ENCODE measurements around the gene ITPK1.

The ITPK1 gene

GRCh38 chr14:92925446-92925845, 190.3 kb downstream of the ITPK1 start:
- no peak for DNase-seq (ENCODE audit: low read depth)
- TF ChIP-seq CTCF (IDR thresholded peaks at IDR 0.05; ENCODE audit: insufficient read depth, low read depth, low read length, missing control alignments): no peak

GRCh38 chr14:92924247-92924646, 191.5 kb downstream of the ITPK1 start:
- peak; percentile 49 for DNase-seq (ENCODE audit: low read depth)
- H3K4me3 ChIP-seq (ENCODE audit: low read depth, low read length): no peak overlapping the region
- TF ChIP-seq CTCF (IDR thresholded peaks at IDR 0.05; ENCODE audit: insufficient read depth, low read depth, low read length, missing control alignments): no peak

More at GRCh38 chr14:92925446-92925845, 190.3 kb downstream of the ITPK1 start:
- H3K4me3 ChIP-seq (ENCODE audit: low read depth, low read length): no peak overlapping the region

GRCh38 chr14:92923744-92924103, 192.0 kb downstream of the ITPK1 start:
- no peak overlapping the region for H3K4me3 ChIP-seq (ENCODE audit: low read depth, low read length)
- TF ChIP-seq CTCF (IDR thresholded peaks at IDR 0.05; ENCODE audit: insufficient read depth, low read depth, low read length, missing control alignments): no peak
- no peak for DNase-seq (ENCODE audit: low read depth)

GRCh38 chr14:92922883-92923743, 192.6 kb downstream of the ITPK1 start, which contains the start of gene CHGA:
Gene CHGA (plus strand): TSS chr14:92923150. CDS start chr14:92923360, 210 bp downstream.
- no peak for TF ChIP-seq CTCF (IDR thresholded peaks at IDR 0.05; ENCODE audit: insufficient read depth, low read depth, low read length, missing control alignments)
- H3K4me3 ChIP-seq (ENCODE audit: low read depth, low read length): no peak within 1 kb of the TSS
- DNase-seq (ENCODE audit: low read depth): peak; percentile 35

GRCh38 chr14:92922155-92922735, 193.5 kb downstream of the ITPK1 start:
- DNase-seq (ENCODE audit: low read depth): no peak
- H3K4me3 ChIP-seq (ENCODE audit: low read depth, low read length): no peak overlapping the region
- TF ChIP-seq CTCF (IDR thresholded peaks at IDR 0.05; ENCODE audit: insufficient read depth, low read depth, low read length, missing control alignments): no peak

GRCh38 chr14:92920001-92920400, 195.7 kb downstream of the ITPK1 start:
- no peak for DNase-seq (ENCODE audit: low read depth)

More at GRCh38 chr14:92920001-92920400, 195.7 kb downstream of the ITPK1 start:
- no peak for TF ChIP-seq CTCF (IDR thresholded peaks at IDR 0.05; ENCODE audit: insufficient read depth, low read depth, low read length, missing control alignments)
- H3K4me3 ChIP-seq (ENCODE audit: low read depth, low read length): no peak overlapping the region

Measured in GM12865 (cell line).